Measurements from ENCODE around the gene PCDHGA1.

DNA sequence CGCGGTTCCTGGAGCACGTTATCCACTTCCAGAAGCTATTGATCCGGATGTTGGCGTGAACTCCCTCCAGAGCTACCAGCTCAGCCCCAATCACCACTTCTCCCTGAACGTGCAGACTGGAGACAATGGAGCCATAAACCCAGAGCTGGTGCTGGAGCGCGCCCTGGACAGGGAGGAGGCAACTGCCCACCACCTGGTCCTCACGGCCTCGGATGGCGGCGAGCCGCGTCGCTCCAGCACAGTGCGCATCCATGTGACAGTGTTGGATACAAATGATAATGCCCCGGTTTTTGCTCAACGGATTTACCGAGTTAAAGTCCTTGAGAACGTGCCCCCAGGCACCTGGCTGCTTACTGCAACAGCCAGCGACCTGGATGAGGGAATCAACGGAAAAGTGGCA is 73.1 kb downstream of the PCDHGA1 start:
- TF ChIP-seq CTCF (IDR thresholded peaks at IDR 0.05) (no peak), EZH2 (IDR thresholded peaks at IDR 0.05) (no peak)
